Activated CD8-positive, alpha-beta memory T cell treated with anti-CD3 and anti-CD28 coated beads, Interleukin-2, amount 50 U/mL, for 1 hour (primary cell): ENCODE data around the gene GGCT.

Experiments
- DNase-seq: peaks from one replicate; pipeline ENCODE4 v3.0.0-alpha.2; 2020; ENCODE audit errors: extremely low read depth

Gene GGCT

DNA sequence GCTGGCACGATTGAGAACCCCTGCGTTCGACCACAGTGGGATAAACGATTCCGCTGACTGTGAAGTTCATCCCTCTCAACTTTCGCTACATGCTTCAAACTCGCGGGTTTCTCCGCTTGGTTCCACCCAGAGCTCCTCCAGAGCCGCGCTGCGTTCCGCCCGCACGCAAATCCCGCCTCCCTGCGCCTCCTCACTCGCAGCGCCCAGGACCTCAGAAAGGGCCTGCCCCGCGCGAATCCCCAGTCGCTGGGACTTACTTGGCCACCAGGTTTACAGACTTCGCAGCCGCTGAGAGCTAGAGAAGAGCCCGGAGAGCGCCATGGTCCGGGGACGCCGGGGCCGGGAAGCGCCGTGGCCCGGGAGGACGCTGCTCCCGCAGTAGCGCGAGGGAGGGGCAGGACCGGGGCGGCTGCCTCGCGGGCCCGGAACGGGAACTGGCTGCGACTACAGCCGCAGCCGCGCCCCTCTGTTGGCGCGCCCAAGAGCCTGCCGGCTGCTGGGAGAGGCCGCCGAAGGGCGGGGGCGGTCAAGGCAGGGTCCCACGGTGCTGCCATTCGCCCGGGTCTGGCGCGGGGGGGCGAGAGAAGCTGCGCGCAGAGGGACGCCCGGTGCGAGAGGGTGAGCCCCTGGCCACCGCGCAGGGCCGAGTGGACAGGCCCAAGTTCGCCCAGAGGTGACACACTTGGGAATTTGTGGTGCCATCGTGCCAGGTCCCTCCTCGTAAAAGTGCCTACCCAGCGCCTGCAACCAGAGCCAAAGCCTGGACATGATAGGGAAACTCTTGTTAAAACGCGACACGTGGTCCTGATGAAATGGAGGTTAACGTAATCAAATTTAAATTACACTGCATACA is 26.1 kb downstream of the GGCT start, which contains the start of gene NOD1:
Gene NOD1 (minus strand): TSS at position 436 of the 853 bp plus-strand sequence. CDS start 21,863 bp downstream, outside the sequence.
- peak; percentile 13 for DNase-seq

DNA sequence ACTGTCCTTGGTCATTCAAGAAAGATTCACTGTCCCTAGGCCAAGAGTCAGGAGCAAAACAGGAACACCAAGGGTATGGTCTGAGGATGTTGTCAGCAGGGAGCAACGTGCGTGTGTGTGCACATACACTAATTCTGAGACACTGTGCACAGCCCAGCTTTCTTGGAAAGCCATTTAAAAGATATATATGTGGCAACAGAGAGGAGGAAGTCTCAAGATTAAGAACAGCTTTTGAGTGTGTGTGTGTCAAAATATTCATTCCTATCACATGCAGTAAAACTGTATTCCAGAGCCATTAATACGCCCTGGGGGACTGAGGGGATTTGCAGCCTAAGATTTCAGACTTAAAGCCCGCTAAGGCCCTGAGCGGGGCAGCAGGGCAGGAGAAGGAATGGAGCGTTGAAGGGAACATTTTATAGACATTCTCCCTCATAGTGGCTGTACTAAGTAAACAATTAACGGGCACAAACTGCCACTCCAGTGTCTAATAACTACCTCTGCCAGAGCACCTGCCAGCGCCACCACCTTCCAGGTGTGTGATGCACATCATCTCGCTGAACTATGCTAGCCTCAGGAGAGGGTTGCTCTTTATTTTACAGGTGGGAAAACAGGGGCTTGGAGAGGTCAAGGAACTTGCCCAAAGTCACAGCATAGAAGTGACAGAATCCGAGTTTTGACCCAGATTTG is 28.0 kb downstream of the GGCT start:
- no peak for DNase-seq

DNA sequence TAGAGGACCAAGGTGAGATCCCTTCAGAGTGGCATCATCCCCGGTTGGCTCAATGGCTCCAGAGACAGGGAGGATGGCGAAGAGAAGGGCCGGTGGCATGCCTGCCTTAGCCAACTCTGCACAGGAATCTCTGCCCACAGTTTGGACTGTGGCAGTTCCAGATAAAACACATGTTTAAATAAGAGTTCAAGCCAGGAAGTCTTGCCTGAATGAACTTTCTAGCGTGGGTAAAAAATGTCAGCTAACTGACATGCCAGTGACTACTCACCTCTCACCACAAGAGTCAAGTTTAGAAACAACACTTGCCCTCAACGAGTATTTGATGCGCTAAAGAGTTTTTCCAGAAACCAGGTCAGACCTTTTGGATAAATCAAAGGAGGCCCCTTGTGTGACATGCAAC is 29.0 kb downstream of the GGCT start:
- DNase-seq, result no peak

DNA sequence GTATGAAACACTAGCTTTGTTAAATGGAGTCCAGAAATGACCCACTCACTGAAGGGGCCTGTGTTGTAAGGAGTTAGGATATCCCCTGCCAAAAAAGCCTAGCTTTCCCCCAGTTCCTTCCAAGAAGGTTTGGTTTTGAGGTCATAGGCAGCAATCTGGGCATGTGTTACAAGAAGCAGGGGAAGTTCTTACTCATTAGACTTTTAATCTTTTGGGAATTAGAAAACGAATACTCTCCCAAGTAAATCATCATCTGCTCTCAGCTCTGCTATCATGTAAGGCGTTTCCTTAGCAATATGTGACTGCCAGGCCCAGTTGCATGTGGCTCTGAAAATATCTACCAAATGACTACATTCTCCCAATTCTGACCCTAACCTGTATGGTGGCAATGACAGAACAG is 29.7 kb downstream of the GGCT start:
- DNase-seq, result no peak

DNA sequence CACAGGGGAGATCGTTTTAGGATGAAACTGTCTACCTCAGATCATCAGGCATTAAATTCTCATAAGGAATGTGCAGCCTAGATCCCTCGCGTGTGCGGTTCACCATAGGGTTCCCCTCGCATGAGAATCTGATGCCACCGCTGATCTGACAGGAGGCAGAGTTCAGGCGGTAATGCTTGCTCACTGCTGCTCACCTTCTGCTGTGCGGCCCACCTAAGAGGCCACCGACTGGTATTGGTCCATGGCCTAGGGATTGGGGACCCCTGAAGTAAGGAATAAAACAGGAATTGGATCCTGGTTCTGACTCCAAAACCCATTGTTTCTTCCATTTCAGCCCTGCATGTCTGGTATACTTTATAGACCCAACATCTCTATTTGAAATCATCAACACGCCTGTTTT is 30.1 kb downstream of the GGCT start:
- no peak for DNase-seq

- DNase-seq, result no peak
Observed at GRCh38 chr7:30473903-30474302, 30.7 kb downstream of the GGCT start.

- DNase-seq, result no peak
Observed at GRCh38 chr7:30472784-30473775, 31.5 kb downstream of the GGCT start.

GRCh38 chr7:30472081-30472783 is 32.4 kb downstream of the GGCT start:
- no peak for DNase-seq

DNA sequence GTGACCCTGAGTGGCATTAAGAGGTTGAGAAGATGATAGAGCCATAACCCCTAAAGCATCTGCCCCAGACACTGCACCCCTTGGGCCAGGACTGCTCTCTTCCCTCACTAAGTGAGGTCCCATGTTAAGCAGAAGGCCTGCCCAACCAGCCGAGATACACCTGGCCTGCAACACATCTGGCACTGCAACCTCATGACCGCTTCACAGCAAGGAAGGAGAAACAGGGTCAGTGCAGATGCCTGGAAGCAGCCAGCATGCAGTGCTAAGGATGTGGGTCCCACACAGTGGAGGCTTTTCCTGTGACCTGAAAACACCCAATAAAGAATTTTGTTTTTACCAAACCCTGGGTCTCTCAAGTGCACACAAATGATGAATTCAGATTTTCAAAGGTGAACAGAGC is 33.4 kb downstream of the GGCT start:
- DNase-seq, result no peak

DNA sequence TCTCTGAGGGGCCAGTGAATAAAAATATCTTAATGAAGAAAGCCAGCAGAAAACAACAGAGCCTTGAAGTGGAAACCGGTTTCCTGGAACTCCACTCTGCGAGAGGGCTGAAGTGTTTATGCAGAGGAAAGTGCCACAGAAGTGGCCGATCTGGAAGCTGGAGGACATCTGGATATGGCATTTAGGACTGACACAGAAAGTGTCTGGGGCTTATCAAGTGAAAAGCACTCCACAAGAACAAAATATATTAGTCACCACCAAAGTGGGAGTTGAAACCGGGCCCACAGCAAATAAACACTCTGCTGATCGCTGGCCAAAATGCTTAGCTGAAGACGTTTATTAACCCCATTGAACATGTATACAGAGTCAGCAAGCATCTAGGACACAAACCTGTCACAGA is 33.9 kb downstream of the GGCT start:
- no peak for DNase-seq

GRCh38 chr7:30470163-30470770 is 34.4 kb downstream of the GGCT start:
- no peak for DNase-seq

DNA sequence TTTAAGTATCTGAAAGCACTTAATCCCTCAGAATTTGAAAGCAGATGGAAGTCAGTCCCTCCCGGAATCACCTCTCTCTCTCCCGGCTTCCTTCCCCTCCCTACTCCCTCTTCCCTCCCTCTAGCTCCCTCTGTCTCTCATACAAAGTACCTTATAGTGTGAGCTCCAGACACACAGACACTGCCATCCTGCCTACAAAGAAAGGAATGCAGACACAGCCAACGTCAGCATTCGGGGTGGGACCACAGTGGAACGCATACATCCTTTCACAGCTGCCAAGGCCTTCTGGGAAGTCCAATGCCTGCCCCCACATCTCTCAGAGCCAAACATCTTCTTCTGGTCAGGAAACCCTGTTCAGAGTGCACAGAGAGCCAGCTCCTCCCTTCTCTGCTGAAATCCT is 35.3 kb downstream of the GGCT start:
- DNase-seq, result no peak

GRCh38 chr7:30468791-30469190 is 35.8 kb downstream of the GGCT start:
- no peak for DNase-seq

DNA sequence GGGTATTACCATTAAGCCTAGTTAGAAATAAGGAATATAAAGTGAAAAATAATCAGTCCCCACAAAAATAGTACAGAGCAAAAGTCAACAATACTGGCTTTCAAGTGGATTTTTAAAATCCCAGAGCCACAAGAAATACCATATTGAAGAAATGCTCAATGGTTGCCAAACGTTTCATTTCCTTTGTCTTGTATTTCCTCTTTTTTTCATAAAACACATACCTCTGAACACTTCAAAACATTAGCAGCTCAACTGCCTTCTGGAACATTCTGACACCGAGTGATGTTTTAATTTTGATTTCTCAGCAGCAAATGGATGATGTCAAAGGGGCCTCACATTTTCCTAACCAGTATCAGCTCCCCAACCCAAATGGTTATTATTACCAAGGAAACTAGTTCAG is 36.6 kb downstream of the GGCT start:
- no peak for DNase-seq

DNA sequence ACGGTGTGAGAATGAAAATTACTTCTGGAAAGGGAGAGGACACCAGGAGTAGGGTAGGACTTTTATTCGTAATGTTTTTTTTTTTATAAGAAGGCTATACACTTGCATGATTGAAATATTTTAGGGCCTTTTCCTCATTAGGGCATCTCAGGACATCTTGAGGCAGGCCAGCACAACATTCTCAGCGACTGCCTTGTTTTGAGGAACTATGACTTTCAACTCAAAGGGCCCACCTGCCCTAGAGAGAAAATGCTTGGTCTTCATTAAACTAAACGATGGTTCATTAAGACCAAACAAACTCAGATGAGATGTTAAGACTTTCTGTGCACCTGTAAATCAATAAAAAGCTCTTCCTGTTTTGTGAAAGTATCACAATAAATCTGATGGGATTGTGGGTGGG is 37.4 kb downstream of the GGCT start:
- no peak for DNase-seq

- DNase-seq, result no peak
Observed at GRCh38 chr7:30466266-30466665, 38.4 kb downstream of the GGCT start.

DNA sequence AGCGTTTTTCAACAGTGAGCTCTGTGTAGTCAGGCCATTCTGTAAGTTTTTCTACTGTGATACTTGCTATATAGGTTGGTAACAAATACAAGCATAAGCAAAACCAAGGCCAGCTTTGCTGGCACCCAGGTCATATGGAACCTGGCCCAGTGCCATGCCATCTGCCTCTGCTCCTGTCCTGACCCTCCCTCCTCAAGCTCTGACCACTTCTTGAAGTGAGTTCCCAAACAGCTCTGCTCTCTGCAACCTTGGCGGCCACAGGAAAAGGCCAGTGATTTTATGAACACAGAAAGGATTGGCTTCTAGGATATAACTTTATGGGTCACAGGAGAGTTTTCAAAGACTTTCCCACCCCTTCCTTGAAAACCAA is 38.8 kb downstream of the GGCT start:
- DNase-seq, result no peak

DNA sequence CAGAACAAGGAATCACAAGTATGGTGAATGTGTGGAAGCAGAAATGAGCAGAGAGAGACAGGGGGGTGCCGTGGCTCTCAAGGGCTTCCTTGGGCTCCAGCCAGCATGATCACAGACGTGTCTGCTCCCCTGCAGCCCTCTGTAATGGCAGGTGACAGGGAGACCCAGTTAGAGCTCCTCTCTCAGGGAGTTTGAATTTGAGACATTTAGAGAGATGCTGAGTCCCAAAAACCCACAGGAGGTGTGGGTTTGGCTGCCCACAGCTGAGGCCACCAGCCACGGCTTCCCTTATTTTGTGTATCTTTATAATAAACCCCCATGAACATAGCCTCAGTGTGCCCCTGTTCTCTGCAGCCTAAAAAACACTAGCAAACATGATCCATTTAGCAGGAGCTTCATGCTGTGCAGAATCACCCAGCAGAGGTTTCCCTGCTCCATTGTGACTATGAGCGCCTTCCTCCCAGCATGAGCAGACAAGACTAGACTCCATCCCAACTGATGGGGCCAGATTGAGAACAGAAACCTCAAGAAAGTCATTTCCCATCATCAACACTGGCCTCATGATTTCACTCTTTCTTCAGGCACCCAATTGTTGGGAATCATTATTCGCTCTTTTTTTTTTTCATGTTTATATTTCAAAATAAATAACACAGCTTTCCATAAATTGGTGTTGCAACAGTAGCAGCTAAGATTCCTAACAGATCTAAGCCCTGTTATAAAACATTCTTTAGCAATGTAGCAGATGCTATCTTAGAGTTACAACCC is 39.4 kb downstream of the GGCT start:
- no peak for DNase-seq

DNA sequence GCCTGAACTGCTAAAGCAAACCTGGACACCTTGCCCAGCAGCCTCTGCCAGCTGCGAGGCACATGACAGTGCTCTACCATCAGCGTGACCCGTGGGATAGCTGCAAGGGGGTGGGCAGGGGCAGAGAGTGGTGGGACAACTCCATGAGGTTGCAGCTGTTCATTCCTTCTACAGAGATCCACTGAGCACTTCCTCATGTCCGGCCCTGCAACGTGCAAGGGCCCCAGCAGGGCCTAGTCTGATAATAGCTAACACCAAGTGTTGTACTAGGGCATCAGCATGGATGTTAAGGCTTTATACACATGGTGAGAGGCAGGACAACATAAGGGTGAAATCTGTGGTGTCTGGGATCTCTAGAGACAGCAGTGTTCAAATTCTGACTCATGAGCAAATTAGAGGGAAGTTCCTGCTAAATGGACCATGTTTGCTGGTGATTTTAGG is 40.4 kb downstream of the GGCT start:
- no peak for DNase-seq
